KG1 (cell line): ENCODE measurements around the gene GALT.

Source experiments
- DNase-seq: peaks from one replicate; lab custom pipeline; 2025; lab: John Stamatoyannopoulos, UW

GALT gene

GRCh38 chr9:34684145-34684544, 37.7 kb downstream of the GALT start:
- DNase-seq = no peak

GRCh38 chr9:34684816-34685215, 38.3 kb downstream of the GALT start:
- no peak for DNase-seq

- DNase-seq = no peak
These were observed 39.1 kb downstream of the GALT start for GRCh38 chr9:34685591-34685990.

GRCh38 chr9:34686231-34686630, 39.8 kb downstream of the GALT start:
- DNase-seq = no peak

- DNase-seq = no peak
These were observed 40.3 kb downstream of the GALT start for GRCh38 chr9:34686732-34687131.

- DNase-seq = no peak
These were observed 41.0 kb downstream of the GALT start for GRCh38 chr9:34687276-34688030.

- DNase-seq = no peak
These were observed 42.0 kb downstream of the GALT start for GRCh38 chr9:34688329-34689115.

- no peak for DNase-seq
These were observed 42.6 kb downstream of the GALT start for GRCh38 chr9:34689116-34689470.

GRCh38 chr9:34689512-34689911, 43.0 kb downstream of the GALT start:
- DNase-seq = no peak

GRCh38 chr9:34690983-34691935, 44.8 kb downstream of the GALT start, which contains the start of gene CCL19:
Gene CCL19, minus strand, starts transcription at chr9:34691276. Its CDS starts 137 bp downstream, at chr9:34691139.
- no peak for DNase-seq

- no peak for DNase-seq
These were observed 45.5 kb downstream of the GALT start for GRCh38 chr9:34691936-34692315.

- no peak for DNase-seq
These were observed 47.1 kb downstream of the GALT start for GRCh38 chr9:34693560-34693959.

GRCh38 chr9:34694811-34695210, 48.3 kb downstream of the GALT start:
- DNase-seq = no peak
